ENCODE data around the gene IL36RN.

DNA sequence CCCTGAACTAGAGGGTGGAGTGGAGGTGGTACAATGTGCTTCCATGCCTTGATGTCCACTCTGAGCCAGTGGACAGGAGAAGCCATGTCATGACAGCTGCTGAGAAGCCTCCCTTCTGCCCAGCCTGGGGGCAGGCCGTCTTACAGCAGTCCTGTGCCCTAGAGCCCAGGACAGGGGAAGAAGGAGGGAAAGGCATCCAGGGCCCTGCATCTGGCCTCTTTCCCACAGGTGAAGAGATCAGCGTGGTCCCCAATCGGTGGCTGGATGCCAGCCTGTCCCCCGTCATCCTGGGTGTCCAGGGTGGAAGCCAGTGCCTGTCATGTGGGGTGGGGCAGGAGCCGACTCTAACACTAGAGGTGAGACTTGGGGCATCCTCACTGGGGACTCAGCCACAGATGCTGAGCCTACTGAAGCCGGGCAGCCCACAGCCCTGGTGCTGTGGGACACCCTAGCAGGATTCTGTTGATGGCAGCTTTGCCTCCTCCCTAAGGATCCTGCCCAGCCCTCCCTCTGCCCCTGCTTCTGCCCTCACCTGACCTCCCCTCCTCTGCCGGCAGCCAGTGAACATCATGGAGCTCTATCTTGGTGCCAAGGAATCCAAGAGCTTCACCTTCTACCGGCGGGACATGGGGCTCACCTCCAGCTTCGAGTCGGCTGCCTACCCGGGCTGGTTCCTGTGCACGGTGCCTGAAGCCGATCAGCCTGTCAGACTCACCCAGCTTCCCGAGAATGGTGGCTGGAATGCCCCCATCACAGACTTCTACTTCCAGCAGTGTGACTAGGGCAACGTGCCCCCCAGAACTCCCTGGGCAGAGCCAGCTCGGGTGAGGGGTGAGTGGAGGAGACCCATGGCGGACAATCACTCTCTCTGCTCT is 3.1 kb downstream of the IL36RN start:
- TF ChIP-seq POLR2AphosphoS5 (IDR thresholded peaks at IDR 0.05; ENCODE audit: low read depth, low read length), result no peak
- TF ChIP-seq POLR2A (IDR thresholded peaks at IDR 0.05; ENCODE audit: low read depth, low read length), result no peak

Measured in GM12891 (cell line).